ENCODE data around the gene PAGE4.

PAGE4 gene

DNA sequence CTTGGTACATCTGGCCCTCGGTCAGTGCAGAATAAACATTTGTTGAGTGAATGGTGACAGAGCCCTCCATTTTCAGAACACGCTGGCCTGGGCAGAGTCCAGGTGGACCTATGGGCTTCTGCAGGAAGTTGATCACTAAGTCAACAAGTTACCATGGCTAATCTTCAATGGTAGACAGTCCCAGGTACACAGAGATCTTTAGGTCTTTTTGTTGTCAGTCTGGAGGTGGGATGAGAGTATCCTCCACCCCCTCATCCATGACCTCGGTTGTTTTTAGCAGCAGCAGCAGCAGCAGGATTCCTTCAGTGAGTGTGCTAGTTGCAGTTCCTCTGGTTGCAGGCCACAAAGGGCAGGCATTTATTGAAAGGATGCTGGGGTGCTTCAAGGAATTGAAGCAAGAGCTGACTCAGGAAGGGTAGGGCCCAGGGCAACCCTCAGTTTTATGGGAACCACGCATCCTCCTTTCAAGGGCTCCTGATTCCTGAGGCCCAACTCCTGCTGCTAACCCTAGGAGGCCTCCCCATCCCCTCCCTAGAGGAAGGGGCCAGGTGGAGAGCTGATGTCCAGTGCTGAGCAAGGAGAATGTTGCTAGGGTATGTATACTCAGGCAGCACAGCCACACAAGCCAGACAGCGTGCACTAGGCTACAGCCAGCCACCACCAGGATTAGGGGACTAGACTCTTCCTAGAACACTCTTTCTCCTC, 48.4 kb downstream of the PAGE4 start:
- no peak for DNase-seq

- DNase-seq = no peak
These were observed 49.2 kb downstream of the PAGE4 start for GRCh38 chrX:49878128-49878833.

GRCh38 chrX:49878834-49879655, 49.9 kb downstream of the PAGE4 start, which contains the start of gene USP27X:
TSS of gene USP27X (plus strand) at chrX:49879484. CDS start at chrX:49880308, 824 bp downstream.
- peak; percentile 60 to 83 for DNase-seq

GRCh38 chrX:49879656-49880277, 50.7 kb downstream of the PAGE4 start:
- no peak for DNase-seq

DNA sequence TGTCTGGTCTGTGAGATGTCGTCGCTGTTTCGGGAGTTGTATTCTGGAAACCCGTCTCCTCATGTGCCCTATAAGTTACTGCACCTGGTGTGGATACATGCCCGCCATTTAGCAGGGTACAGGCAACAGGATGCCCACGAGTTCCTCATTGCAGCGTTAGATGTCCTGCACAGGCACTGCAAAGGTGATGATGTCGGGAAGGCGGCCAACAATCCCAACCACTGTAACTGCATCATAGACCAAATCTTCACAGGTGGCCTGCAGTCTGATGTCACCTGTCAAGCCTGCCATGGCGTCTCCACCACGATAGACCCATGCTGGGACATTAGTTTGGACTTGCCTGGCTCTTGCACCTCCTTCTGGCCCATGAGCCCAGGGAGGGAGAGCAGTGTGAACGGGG, 51.6 kb downstream of the PAGE4 start:
- no peak for DNase-seq
